HG03457 (cell line): ENCODE measurements around the gene ST3GAL2.
A peak's percentile ranks its signal among the peaks of the same experiment; 100 is the strongest.

Source experiments
- ATAC-seq: cut with Tn5 transposase; IDR thresholded peaks from one replicate; pipeline ENCODE4 v1.9.1; 2021; ENCODE audit warnings: moderate number of reproducible peaks; ENCODE audit not compliant: unreplicated experiment

The ST3GAL2 gene

DNA sequence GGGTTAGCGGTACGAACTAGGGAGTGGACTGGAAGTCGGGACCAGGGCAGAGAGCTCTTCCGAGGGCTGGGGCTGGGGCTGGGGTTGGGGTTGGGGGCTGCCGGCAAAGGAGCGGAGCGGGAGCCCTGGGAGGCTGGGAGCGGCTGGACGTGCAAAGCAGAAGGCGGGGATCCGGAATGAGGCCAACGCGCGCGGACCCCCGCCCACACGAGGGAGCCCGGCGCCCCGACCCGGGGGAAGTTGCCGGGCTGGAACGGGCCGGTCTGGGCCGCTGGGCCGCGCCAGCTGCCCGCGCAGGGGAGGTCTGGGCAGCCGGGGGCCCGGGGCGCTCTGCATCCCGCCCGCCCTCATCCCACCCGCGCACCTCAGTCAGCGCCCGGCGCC lies 323 bp downstream of the ST3GAL2 start:
- peak; percentile 16 for ATAC-seq

DNA sequence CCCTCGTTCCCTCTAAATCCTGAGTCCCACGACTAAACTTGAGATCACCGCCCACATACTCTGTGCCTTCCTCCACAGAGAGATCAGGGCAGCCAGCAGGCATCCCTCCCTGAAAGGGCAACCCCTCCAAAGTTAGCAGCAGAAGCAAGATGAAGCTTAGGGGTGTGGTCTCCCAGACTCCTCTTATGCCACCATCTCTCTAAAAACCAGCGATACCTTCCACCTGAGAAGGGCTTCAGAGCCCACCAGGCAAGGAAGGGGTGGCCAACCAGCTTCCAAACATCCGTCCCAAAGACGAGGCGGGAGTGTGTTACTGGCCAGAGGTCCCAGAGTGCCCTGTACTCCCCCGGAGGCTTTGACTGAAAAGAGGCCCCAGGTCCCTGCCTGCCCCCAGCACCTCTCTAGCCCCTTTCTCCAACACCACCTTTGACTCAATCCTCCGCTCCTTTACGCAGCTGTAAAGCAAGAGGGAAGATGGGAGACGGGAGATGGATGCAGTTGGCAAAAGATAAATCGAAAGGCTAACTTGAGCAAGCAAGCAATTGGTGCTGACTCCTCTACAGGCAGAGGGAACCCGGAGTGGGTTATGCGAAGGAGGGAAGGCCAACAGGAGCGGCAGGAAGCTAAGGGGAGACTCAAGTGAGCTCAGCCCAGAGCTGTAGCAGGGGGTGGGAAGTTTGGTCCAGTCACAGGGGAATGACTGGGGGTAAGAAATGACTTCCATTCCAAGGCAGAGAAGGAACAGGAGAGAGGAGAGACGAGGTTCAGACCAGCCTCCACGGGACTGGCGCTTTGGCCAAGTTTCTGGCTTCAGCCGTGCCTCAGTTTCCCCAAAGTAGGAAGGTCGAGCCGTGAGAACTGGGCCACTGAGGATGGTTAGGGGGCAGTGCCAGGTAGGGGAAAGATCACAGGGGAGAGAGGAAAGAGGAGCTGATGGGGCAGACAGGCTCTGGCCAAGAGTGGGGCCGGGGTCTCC lies 1.0 kb downstream of the ST3GAL2 start:
- ATAC-seq, result no peak

DNA sequence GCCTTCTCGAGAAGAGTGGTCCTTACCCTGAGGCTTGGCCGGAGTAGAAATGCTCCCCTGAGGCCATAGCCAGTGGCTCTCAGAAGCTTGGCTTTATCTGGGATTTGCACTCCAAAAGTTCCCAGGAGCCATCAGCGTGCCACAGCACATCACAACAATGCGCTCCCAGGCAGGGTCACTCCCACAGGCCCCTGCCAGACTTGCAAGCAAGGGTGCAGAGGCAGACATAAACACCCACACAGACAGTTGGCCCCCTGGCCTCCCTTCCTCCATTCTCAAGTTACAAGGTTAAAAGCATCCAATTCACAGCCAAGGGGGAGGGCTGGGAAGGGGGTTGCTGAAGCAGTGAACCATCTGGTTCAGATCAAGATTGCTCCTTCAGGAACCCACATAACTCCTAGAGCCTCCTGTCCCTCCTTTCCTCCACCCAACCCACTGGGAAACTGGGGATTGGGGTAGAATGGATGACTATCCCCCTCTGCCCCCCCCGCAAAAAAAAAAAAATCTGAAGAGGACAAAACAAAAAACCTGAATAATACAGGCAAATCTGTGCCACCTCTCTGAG lies 1.8 kb downstream of the ST3GAL2 start:
- no peak for ATAC-seq

DNA sequence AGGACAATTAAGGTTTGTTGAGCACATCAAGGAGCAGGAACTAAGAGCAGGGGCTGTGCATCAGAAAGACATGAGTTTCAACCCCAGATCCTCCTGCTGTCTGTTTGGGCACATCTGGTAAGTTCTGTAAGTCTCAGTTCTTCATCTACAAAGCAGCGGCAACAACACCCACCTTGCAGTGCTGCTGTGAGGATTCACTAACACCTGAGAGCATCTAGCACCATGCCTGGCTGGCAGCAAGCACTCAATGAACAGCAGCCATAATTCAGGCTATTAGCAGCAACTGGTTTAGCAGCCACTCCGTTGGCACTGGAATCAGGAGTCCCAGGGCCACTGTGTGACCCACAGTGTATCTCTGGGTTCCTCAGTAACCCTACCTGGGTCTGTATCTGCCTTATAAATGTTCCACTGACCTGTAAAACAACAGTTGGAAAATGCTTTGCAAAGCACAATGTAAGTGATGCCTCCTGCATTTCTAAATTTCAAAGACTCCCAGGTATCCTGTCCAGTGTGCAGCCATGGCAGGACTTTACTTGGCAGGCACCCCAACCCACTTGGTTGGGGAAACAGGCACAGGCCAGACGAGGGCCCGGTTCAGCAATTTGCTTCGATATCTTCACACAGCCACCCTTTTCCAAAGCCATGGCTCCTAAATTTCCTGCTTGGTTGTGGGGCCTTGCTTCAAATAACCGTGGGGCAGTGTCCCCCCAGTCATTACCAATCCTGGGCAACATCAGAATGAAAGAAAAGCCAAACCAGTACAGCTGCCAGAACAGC lies 4.2 kb downstream of the ST3GAL2 start:
- no peak for ATAC-seq

DNA sequence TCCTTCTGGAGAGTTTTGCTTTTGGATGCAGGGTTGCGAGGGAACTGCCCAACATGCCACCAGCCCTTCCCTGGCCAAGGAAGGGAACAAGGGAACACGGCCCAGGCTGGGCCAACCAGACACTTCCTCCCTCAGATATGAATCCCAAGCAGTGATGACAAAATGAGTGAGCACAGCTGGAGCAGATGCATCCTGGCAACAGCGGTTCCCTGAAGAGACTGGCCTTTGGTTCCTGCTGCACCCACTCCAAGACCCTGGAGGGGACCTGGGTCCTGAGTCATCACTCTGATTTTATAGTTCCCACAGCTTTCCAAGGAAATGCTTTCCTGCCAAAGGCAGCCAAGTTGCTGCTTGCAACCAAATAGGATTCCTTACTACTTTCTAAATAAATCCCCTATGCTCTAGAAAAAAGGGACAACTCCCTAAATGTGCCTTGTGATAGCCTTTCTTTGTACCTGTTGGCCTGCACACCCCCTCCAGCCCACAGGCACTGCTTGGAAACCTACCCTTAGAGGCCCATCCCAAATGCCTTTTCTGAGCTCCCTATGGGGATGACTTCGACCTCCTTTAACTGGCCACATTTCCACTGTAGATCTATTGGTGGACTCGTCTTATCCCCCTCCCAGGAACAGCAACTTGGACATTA lies 5.3 kb downstream of the ST3GAL2 start:
- no peak for ATAC-seq

DNA sequence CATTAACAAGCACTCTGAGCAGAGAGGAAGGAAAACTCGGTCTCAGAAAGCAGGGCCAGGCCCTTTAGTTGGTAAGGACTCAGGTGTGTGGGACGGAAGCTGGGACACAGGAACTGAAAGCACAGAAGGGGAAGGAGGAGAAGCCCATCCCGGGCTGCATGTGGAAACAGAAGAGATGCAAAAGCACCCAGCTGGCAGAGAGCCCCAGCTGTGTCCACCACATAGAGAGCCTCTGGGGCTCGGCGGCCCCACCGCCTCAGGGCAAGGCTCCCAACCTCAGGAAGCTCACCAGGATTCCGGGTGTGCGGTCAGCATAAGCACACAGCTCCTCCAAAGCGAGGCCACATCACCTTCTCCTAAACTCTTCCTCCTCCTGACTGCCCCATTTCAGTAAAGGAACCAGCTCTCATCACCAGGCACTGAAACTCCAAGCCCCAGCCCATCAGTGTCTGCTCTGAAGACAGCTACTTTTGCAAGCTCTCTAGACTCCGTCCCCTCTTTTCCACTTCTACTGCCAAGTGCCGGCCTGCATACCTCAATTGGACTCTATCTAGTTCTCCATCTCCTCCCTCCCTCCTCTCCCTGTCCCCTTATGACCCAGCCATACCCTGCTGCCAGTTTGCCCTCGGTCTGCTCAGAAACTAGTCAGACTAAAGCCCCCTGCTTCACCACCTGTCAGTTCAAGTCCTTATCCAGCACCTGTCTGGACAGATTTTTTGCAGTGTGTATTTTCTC lies 6.0 kb downstream of the ST3GAL2 start:
- ATAC-seq, result no peak

DNA sequence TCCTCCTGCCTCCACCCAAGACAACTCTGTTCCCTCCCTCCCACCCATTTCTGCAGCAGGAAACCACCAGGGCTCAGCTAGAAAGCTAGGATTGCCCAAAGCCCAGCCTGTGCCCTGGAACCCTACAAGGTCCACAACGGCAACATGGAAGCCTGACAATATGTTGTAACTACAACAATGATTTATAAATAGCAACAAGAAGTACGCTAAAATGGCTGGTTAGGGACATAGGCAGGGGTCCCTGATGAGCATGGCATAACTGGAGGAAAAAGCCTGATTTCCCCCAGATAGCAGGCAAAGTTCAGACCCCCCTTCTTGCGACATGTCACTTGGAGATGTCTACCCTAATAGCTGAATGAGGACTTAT lies 6.6 kb downstream of the ST3GAL2 start:
- no peak for ATAC-seq

DNA sequence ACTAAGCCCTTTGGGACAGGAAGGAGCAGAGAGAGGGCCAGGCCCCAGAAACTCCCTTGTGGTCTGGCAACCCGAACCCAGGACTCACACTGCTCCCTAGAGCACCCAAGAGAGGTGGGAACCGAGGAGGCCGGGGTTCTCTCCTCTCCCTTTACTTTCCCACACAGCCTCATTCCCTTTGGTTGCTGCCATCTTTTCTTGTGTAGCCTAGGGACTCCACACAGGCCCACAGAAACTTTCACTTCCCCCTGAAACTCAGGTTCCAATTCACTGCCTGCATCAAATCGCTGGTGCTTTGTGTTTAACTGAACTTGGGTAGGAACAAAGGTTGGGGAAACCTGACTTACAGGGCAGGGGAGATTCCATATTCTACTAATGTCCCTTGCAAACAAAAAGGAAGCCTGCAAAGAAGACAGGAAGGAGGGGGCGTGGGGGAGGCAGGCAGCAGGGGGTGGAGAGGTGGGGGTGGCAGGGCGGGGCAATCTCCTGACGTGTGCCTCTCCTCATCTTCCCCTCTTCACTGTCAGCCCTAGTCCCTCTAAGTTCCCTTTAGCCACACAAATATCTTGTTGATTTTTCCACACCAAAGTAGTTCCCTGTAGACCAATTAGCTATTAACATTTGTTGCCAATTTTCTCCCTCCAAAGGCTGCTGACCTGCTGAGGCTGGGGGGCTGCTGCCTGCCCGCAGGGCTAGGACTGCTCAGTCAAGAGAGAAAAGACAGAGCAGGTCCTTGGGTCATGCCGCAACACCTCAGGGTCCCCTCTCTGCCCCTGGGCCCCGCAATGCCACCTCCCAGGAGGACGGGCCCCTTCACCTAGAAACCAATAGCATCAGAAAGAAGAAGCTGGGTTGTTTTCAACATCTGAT lies 8.0 kb downstream of the ST3GAL2 start:
- peak; percentile 38 for ATAC-seq

DNA sequence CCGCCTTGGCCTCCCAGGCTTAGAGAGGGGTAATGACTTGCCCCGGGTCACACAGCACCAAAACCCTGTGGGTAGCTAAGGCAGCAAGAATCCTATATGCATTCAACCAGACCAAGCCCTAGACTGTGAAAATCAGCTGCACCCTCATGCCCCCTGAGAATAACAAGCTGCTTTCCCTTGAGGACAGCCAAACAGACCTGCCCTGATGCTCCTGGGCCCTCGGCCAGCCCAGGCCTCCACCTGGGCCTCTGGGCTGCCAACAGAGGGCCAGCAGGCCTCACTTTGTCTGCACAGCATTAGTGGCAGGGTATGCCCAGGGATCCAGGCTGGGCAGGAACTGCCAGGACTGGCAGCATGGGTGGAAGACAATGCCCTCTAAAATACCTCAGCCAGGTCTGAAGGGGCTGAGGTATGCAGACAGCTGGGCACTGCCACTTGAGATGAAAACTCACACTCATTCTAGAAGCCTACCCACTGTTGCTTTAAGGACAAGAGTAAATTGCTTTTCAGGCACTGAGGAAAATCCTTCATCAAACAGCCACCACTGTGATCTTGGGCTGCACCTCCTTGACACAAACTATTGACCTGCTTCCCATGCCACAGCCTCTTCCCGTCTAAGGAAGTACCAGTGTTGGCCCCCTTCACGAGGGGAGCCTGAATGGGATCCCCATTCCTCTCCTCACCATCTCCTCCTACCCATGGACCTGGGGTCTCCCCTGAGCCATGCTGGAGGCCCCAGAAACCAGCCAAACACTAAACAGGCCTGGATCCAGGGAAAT lies 8.8 kb downstream of the ST3GAL2 start:
- peak; percentile 1 for ATAC-seq

DNA sequence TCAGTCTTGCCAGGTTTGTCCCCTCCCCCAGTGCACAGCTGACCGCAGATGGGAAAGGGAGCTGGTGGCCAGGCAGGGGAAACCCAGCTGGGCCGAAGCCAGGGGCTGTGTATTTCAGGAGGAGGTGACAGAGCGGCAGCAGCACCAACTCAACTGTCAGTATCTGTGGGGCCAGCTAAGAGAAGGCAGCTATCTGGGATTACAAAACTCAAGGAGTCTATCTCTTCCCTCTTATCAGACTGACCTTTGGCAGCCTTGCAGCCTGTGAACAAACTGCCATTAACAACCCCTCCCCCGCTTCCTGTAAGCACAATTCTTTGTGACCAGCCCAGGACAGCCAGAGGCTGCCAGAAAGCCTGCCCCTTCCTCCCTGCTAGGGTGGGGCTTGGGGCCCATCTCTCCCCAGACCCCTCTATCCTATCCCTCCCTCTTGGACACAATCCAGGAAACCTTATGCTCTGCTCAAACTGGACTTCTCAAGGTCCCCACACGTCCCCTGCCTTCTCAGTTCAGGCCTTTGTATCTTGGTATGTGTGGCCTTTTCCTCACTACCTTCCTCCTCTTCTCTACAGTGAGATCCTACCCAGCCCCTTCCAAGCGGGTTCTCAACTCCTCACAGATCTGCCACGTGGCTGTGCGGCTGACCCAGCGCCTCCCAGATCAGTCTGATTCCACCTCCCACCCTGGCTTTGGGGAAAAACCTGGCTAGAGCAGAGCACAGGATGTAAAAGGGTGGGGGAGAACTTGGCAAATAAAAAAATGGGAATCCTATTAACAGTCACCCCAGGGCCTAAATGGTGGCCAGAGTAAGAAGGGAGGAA lies 10.5 kb downstream of the ST3GAL2 start:
- no peak for ATAC-seq

DNA sequence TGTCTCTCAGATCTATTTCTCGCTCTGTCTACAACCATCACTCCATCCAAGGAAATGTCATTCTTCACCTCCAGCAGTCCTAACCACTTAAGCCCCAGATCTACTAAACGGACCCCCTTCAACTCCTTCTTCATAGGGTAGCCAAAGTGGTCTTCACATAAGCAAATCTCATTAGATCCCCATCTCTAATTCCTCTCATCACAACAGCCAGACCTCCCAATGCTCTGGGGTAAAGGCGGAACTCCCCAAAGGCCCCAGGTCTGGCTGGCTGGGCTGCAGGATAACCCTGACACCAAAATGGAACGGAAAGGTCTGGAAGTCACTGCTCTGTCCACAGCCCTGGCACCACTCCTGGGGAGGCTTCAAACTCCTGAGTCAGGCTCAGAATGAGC lies 11.1 kb downstream of the ST3GAL2 start:
- ATAC-seq, result no peak

DNA sequence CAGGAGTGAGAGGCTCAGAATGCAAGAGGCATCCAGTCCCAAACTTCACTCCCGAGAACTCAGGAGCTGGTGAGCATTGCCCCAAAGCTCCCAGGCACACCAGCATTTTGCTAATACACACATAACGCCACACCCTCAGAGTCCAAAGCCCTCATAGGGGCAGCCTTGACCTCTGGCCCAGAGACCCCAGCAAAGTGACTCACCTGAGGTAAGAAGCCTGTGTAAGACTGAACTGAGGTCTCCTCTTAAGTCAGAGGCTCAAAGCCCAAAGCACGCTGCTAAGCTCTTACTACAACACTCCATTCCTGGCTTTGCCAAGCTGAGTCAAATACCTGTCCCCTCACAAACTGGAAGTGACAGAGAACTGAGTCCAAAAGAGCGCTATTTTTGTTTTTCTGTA lies 16.4 kb downstream of the ST3GAL2 start:
- ATAC-seq, result no peak

DNA sequence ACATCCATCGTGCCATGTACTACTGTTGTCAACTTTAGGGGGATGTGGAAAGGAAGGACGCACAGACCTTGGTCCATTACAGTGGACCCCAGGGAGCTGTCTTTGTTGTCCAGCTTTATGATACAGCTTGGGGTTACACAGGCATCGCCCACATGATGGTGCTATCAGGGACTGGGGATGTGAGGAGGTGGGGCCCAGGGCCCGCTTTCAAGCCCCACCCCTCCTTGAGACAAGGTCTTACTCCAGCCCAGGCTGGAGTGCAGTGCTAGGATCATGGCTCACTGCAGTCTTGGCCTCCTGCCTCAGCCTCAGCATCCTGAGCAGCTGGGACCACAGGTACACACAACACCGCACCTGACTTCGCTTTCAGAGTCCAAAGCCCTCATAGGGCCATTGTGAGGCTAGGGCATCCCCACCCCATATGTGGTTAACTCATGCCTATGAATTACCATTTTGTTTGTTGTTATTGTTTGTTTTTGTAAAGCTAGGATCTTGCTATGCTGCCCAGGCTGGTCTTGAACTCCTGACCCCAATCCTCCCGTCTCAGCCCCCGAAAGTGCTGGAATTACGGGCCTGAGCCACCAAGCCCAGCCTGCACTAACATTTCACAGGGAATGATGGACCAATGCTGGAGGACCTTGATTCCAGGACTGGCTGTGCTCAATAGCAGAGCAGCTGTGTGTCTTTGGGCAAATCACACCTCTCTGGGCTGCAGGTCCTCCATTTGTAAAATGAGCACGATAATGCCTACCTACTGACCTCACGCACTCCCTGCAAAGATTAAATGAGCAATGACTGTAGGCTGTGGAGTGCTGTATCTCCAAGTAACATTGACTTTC lies 17.2 kb downstream of the ST3GAL2 start:
- no peak for ATAC-seq

DNA sequence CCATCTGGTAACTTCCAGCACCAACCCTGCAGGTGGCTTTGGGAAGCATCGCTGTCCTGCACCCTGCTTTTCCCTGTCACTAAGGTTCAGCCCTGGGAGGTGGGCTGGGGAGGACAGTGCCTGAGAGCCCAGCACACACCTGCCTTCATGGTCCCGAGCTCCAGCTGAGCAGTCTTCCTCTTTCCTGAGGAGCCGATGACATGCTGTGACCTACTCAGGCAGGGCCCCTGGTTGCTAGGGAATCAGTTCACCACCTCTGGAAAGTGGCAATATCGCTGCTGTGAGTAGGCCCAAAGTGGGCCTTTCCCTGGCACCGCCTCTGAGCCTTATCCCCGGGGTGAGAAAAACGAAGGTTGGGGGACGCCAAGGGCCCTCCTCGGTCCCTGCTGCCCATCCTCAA lies 17.9 kb downstream of the ST3GAL2 start:
- ATAC-seq, result no peak

DNA sequence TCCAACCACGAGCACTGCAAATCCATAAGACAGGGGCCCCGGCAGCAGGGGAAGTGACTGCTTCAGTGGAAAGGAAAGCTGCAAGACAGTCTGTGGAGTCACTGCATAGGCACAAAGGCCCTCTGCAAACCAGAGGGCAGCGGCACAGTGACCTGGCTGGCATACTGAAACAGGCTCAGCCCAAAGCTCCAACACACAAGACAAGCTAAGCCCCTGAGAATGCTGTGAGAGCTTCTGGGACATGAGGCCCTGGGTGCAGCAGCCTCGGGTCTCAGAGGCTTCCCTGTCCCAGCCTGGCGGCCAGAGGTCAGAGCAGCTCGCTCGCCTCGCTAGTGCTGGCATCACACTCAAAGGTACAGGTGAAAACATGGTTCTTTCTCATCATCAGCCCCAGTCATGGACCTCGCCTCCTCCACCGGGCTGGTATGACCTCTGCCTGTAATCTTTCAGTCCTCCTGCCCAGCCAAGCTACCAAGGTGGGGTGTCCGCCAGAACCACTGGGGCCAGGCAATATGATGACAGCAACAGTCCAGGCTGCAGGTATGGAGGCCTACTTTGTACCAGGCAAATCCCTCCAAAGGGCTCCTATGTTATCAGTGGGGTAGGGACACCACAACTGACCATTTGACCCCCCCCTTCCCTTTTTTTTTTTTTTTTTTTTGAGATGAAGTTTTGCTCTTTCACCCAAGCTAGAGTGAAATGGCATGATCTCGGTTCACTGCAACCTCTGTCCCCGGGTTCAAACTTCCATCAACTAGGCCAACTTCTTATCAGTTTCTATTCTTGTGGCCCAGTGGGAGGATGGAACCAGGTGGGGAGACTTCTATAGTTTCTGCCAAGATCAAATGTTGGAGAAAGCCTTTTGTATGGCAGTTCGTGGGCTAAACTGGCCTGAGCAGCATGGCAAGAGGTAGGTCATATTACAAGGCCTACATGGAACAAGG lies 19.2 kb downstream of the ST3GAL2 start:
- ATAC-seq, result no peak

DNA sequence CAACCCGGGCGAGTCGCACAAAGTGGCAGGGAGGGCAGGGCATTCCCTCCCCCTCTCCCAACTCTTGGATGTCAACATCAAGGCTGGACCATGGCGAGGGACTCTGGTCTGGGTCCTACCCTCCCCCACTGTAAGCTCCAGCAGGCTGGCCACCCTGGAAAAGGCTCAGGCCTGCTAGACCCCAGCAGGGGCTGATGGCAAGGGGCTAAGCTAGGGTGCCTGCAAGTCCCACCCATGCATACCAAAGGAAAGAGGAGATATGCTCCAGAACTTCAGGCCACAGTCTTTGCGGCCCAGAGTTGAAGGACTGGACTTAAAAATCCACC lies 19.9 kb downstream of the ST3GAL2 start:
- ATAC-seq, result no peak
